ENCODE data around the gene ICAM2.

DNA sequence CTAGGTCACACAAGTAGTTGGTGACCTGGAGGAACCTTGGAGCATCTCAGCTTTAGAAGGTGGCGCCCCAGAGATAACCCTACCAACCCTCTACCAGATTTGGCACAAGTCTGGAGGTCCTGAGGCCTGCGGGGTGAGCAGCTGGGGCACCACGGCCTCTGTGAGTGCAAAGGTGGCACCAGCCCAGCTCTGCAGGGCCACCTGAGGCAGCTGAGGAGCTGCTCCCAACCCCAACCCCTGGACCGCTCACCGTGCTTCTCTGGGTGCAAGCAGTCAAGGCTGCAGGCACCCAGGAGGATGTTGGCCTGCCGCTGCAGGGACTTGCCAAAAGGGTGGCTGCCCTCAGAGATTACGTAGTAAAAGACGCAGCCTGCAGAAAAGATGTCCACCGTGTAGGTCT lies 28.4 kb upstream of the ICAM2 start:
- TF ChIP-seq, protein P1, sequence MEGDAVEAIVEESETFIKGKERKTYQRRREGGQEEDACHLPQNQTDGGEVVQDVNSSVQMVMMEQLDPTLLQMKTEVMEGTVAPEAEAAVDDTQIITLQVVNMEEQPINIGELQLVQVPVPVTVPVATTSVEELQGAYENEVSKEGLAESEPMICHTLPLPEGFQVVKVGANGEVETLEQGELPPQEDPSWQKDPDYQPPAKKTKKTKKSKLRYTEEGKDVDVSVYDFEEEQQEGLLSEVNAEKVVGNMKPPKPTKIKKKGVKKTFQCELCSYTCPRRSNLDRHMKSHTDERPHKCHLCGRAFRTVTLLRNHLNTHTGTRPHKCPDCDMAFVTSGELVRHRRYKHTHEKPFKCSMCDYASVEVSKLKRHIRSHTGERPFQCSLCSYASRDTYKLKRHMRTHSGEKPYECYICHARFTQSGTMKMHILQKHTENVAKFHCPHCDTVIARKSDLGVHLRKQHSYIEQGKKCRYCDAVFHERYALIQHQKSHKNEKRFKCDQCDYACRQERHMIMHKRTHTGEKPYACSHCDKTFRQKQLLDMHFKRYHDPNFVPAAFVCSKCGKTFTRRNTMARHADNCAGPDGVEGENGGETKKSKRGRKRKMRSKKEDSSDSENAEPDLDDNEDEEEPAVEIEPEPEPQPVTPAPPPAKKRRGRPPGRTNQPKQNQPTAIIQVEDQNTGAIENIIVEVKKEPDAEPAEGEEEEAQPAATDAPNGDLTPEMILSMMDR (IDR thresholded peaks at IDR 0.05) = no peak
- no peak for TF ChIP-seq POLR2AphosphoS5 (IDR thresholded peaks at IDR 0.05)
- no peak for TF ChIP-seq POLR2A (IDR thresholded peaks at IDR 0.05)

Data from gastroesophageal sphincter (tissue), 3 donors.